CD4-positive, alpha-beta memory T cell (primary cell): ENCODE measurements around the gene TTLL1. TPM values are rescaled to one million over a fixed set of nuclear protein-coding genes. Genes with fewer than 3 reads are reported as not detected.
"Not testable (repeated sequence)": the region's sequence is repeated elsewhere in the genome, so short reads cannot be mapped to it uniquely, and the experiment has no call there.

Experiments
- CTCF ChIA-PET: fragments of 350-600 bp; sonication (Branson Sonifier 250); formaldehyde crosslinking; loops from one replicate; lab custom pipeline; 2021; ENCODE audit warnings: inconsistent platforms; ENCODE audit not compliant: partially characterized antibody; lab: Charles Lee
- POLR2A ChIA-PET: fragments of 350-600 bp; sonication (Branson Sonifier 250); formaldehyde crosslinking; loops from one replicate; lab custom pipeline; 2021; ENCODE audit not compliant: partially characterized antibody; lab: Charles Lee
- DNase-seq, 5 donors: peaks; one replicate each; pipeline versions ENCODE4 v3.0.0 to v3.0.0-alpha.2; 2020 to 2022; ENCODE audit warnings: mixed read lengths in 1 of 5
- H3K27ac ChIP-seq: one replicate; pipeline ENCODE4 v1.7.0; 2013; ENCODE audit warnings: low read depth, low read length
- H3K27me3 ChIP-seq: 2 replicates; pipeline ENCODE4 v1.7.0; 2013; ENCODE audit warnings: mild to moderate bottlenecking, low read length, moderate library complexity; ENCODE audit not compliant: insufficient read depth
- H3K36me3 ChIP-seq: 2 replicates; pipeline ENCODE4 v1.7.0; 2013; ENCODE audit warnings: mild to moderate bottlenecking, low read length, moderate library complexity; ENCODE audit not compliant: insufficient read depth
- H3K4me1 ChIP-seq: 2 replicates; pipeline ENCODE4 v1.7.0; 2013; ENCODE audit warnings: mild to moderate bottlenecking, low read length, moderate library complexity; ENCODE audit not compliant: insufficient read depth
- H3K4me3 ChIP-seq, 2 donors: one replicate each; pipeline ENCODE4 v1.7.0; 2013; ENCODE audit warnings: low read length in 2 of 2, mild to moderate bottlenecking in 1 of 2
- H3K9me3 ChIP-seq, 2 donors: one replicate each; pipeline ENCODE4 v1.7.0; 2013; ENCODE audit warnings: low read length in 2 of 2, control low read depth in 1 of 2; ENCODE audit not compliant: control insufficient read depth in 1 of 2
- H3K27ac Mint-ChIP-seq, 7 donors: one replicate each; pipeline ENCODE4 v1.8.0; 2020 to 2021; ENCODE audit warnings: mixed read lengths in 7 of 7, mild to moderate bottlenecking in 6 of 7, inconsistent platforms in 3 of 7, moderate library complexity in 3 of 7
- H3K27me3 Mint-ChIP-seq, 2 donors: one replicate each; pipeline ENCODE4 v1.8.0; 2020 to 2021; ENCODE audit warnings: mixed read lengths in 2 of 2
- H3K36me3 Mint-ChIP-seq, 2 donors: one replicate each; pipeline ENCODE4 v1.8.0; 2020 to 2021; ENCODE audit warnings: mixed read lengths in 2 of 2, inconsistent platforms in 1 of 2, mild to moderate bottlenecking in 1 of 2
- H3K4me1 Mint-ChIP-seq, 4 donors: one replicate each; pipeline ENCODE4 v1.8.0; 2020 to 2021; ENCODE audit warnings: mixed read lengths in 4 of 4, mild to moderate bottlenecking in 1 of 4
- H3K4me3 Mint-ChIP-seq, 8 donors: one replicate each; pipeline ENCODE4 v1.8.0; 2020 to 2021; ENCODE audit warnings: mixed read lengths in 8 of 8, mild to moderate bottlenecking in 7 of 8, moderate library complexity in 6 of 8, inconsistent platforms in 3 of 8
- H3K9me3 Mint-ChIP-seq, 8 donors: one replicate each; pipeline ENCODE4 v1.8.0; 2020 to 2021; ENCODE audit warnings: mixed read lengths in 8 of 8, mild to moderate bottlenecking in 5 of 8, inconsistent platforms in 3 of 8, moderate library complexity in 1 of 8
- intact Hi-C: fragments of 100-400 bp; cut with micrococcal nuclease; formaldehyde crosslinking; loops from one replicate; pipeline ENCODE4 v1.15.1; 2023
- polyA plus RNA-seq, 2 donors: library from polyadenylated mRNA; unstranded; fragments of 300-500 nt; fragmentation: Illumina TruSeq; gene quantifications; one replicate each; pipeline ENCODE4 v1.2.3, GENCODE V29; 2021
- total RNA-seq, 2 experiments: library from RNA; stranded (reverse); gene quantifications; one replicate each; pipeline ENCODE4 v1.2.3, GENCODE V29; 2021

TTLL1 gene
- total and polyA plus RNA-seq, 4 experiments from 2014 or later: 6.4 to 15.6 (median 9.0) TPM

DNA sequence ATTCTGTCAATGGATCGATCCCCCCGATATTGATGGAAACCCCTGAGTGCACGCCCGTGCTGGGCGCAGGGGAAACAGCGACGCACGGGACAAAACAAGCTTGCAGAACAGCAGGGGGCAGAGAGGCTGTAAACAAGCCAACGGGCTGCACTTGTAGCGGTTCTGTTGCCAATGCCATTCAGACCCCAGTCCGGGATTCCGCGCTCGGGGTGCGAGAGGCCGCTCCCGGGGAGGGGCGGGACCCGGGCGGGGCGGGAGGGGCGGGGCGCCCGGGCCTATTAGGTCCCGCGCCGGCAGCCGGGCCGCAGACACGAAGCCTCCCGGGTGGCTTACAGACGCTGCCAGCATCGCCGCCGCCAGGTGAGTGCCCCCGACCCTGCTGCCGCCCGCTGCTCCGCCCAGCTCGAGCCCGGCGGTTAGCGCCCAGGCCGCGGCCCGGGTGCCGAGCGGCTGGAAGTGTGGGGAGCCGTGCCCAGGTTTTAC is 21.3 kb upstream of the TTLL1 start, which contains the start of gene BIK:
BIK (plus strand) TSS at position 307 of the 483 bp plus-strand sequence. CDS start 13,273 bp downstream, outside the sequence.
- Mint-ChIP-seq H3K36me3 (no peaks in the 10 kb centered on the region), H3K27me3 (no peaks in the 10 kb centered on the region), H3K9me3 (no peaks in the 10 kb centered on the region), H3K4me3 (peak within 1 kb of the TSS; percentile 80 to 91 (median 88)), H3K27ac (peak within 1 kb of the TSS in 5 of 7 donors; percentile 42 to 87 (median 81)), H3K4me1 (peaks cover 4 to 11% (median 7%) of the 10 kb centered on the region in 4 donors)
- H3K4me1 ChIP-seq: peaks cover 12% of the 10 kb centered on the region
- no peaks in the 10 kb centered on the region for H3K27me3 ChIP-seq
- DNase-seq: peak; percentile 32 to 58 (median 34)
- intact Hi-C loops: loop anchor here (1.0 to 5.0 kb wide), 3 partner anchors 22 to 42 kb away; partner anchors contain the start of genes TSPO and TTLL1
- H3K36me3 ChIP-seq: no peaks in the 10 kb centered on the region
- H3K9me3 ChIP-seq: no peaks in the 10 kb centered on the region
- CTCF ChIA-PET: interaction anchor here (1.0 kb wide), 1 partner anchor 37 kb away, joined by 3 read pairs; no protein-coding TSS in a partner anchor
- H3K4me3 ChIP-seq: peak within 1 kb of the TSS; percentile 28 to 74
- POLR2A ChIA-PET: interaction anchor here (0.8 to 1.4 kb wide), 3 partner anchors 26 to 95 kb away, joined by 3 to 7 read pairs (median 3); partner anchors contain the start of gene MCAT
- H3K27ac ChIP-seq: peak within 1 kb of the TSS; percentile 35

DNA sequence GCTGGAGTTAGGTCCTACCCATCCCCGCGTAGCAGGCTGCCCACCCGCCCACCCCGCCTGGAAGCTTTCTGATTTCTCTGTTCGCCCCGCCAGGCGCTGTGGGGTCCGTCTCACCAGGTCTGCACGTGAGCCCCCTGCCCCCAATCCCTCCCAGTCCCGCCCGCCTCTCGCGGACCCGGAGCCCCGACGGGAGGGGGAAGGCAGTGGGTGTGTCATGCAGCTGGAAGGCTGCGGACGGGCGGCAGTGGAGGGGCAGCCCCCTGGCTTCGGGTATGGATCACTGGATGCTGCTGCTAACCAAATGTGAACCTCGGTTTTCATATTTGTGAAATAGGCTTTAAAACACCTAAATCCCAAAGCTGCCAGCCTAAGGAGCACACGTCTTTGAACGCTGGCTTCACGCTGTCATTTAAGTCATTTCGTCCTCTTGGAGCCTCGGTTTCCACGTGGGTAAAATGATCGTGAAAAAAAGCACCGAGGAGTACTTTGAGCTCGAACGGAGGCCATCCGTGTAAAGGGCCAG is 20.8 kb upstream of the TTLL1 start:
- H3K27ac Mint-ChIP-seq: peak overlapping the region in 5 of 7 donors; percentile 2 to 87 (median 70)
- ChIA-PET POLR2A (interaction anchor here (0.8 to 1.4 kb wide), 3 partner anchors 26 to 95 kb away, joined by 3 to 7 read pairs (median 3); partner anchors contain the start of gene MCAT), CTCF (interaction anchor here (1.0 kb wide), 1 partner anchor 37 kb away, joined by 3 read pairs; no protein-coding TSS in a partner anchor)
- H3K4me3 Mint-ChIP-seq: peak overlapping the region; percentile 71 to 91 (median 88)
- peaks cover 12% of the 10 kb centered on the region for H3K4me1 ChIP-seq
- H3K27me3 ChIP-seq: no peaks in the 10 kb centered on the region
- H3K27ac ChIP-seq: no peak overlapping the region
- H3K4me3 ChIP-seq: peak overlapping the region in 1 of 2 donors; percentile 74
- DNase-seq: peak in 1 of 5 donors; percentile 9
- no peaks in the 10 kb centered on the region for H3K36me3 ChIP-seq
- H3K9me3 Mint-ChIP-seq: no peaks in the 10 kb centered on the region
- no peaks in the 10 kb centered on the region for H3K9me3 ChIP-seq
- H3K4me1 Mint-ChIP-seq: peaks cover 4 to 11% (median 8%) of the 10 kb centered on the region in 4 donors
- H3K36me3 Mint-ChIP-seq: no peaks in the 10 kb centered on the region
- intact Hi-C loops: loop anchor here (1.0 to 5.0 kb wide), 3 partner anchors 21 to 42 kb away; partner anchors contain the start of genes TSPO and TTLL1
- no peaks in the 10 kb centered on the region for H3K27me3 Mint-ChIP-seq

DNA sequence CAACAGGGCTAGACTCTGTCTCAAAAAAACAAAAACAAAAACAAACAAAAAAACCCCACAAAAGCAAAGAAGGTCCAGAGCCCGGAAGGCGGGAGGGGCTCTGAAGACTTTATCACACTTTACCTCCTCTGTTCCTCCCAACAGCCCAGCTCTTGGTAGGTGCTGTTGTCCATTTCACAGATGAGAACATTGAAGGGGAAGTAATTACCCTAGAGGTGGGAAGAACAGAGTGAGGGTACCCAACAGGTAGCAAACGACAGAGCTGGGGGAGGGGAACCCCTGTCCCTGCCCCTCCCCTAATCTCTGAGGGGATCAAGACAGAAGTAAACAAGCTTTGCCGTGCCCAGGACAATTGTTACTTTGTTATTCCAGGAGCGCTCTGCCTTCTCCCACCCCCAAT is 20.3 kb upstream of the TTLL1 start:
- Histone ChIP-seq H3K27ac (no peak overlapping the region), H3K4me3 (no peak overlapping the region), H3K4me1 (peaks cover 12% of the 10 kb centered on the region), H3K27me3 (no peaks in the 10 kb centered on the region), H3K36me3 (no peaks in the 10 kb centered on the region), H3K9me3 (no peaks in the 10 kb centered on the region)
- Mint-ChIP-seq H3K4me3 (peak overlapping the region in 7 of 8 donors; percentile 25 to 65 (median 45)), H3K27ac (no peak overlapping the region), H3K9me3 (no peaks in the 10 kb centered on the region), H3K4me1 (peaks cover 4 to 11% (median 8%) of the 10 kb centered on the region in 4 donors), H3K36me3 (no peaks in the 10 kb centered on the region), H3K27me3 (no peaks in the 10 kb centered on the region)
- intact Hi-C loops: no loop called here
- DNase-seq: no peak
- POLR2A ChIA-PET: interaction anchor here (0.8 to 1.4 kb wide), 3 partner anchors 25 to 94 kb away, joined by 3 to 7 read pairs (median 3); partner anchors contain the start of gene MCAT
- CTCF ChIA-PET: no interaction called here

DNA sequence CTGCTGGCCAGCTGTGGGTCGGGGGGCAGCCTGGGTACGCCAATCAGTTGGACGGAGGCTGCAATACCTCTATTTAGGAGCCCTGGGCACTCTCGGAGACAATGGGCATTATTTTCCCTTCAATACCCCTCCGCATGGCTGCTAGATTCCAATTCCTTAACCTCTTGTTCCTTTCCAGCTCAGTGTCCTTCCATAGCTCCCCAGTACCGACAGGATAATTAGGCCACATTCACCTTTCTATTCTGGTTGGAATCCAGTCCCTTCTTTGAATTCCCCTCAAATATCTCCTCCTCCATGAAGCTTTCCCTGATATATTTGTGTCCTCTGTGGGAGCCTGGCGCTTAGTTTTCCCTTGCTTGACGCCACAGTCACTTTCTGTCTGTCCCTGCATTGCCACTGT is 17.1 kb upstream of the TTLL1 start:
- no peaks in the 10 kb centered on the region for H3K36me3 ChIP-seq
- Mint-ChIP-seq H3K36me3 (no peaks in the 10 kb centered on the region), H3K4me1 (peaks cover 9 to 12% (median 12%) of the 10 kb centered on the region in 4 donors), H3K4me3 (no peak overlapping the region), H3K27ac (peak overlapping the region in 1 of 7 donors; percentile 72), H3K9me3 (no peaks in the 10 kb centered on the region), H3K27me3 (no peaks in the 10 kb centered on the region)
- H3K27me3 ChIP-seq: no peaks in the 10 kb centered on the region
- DNase-seq: no peak
- ChIA-PET CTCF (interaction anchor here (1.2 kb wide), 1 partner anchor 325 kb away, joined by 3 read pairs; no protein-coding TSS in a partner anchor), POLR2A (no interaction called here)
- intact Hi-C loops: no loop called here
- no peaks in the 10 kb centered on the region for H3K9me3 ChIP-seq
- H3K27ac ChIP-seq: no peak overlapping the region
- H3K4me3 ChIP-seq: no peak overlapping the region
- H3K4me1 ChIP-seq: peaks cover 13% of the 10 kb centered on the region

DNA sequence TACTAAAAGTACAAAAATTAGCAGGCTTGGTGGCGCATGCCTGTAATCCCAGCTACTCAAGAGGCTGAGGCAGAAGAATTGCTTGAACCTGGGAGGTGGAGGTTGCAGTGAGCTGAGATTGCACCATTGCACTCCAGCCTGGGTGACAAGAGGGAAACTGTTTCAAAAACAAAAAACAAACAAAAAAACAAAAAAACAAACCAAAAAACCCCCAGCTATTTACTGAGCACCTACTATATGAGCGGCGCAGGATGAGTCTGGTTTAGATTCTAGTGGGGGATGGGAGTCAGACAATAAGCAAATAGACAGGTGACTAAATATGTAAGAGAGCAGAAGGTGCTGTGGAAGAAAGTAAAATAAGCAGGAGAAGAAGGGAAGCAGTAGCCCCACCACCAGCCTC is 15.8 kb upstream of the TTLL1 start:
- H3K27me3 ChIP-seq, H3K4me3 Mint-ChIP-seq, H3K4me3 ChIP-seq, intact Hi-C loops, POLR2A ChIA-PET, H3K27me3 Mint-ChIP-seq, H3K4me1 ChIP-seq, H3K36me3 ChIP-seq, H3K9me3 ChIP-seq, H3K9me3 Mint-ChIP-seq, CTCF ChIA-PET, H3K27ac ChIP-seq, DNase-seq, H3K4me1 Mint-ChIP-seq, H3K36me3 Mint-ChIP-seq: not testable (repeated sequence)
- peak overlapping the region in 2 of 7 donors; percentile 9 to 57 for H3K27ac Mint-ChIP-seq

DNA sequence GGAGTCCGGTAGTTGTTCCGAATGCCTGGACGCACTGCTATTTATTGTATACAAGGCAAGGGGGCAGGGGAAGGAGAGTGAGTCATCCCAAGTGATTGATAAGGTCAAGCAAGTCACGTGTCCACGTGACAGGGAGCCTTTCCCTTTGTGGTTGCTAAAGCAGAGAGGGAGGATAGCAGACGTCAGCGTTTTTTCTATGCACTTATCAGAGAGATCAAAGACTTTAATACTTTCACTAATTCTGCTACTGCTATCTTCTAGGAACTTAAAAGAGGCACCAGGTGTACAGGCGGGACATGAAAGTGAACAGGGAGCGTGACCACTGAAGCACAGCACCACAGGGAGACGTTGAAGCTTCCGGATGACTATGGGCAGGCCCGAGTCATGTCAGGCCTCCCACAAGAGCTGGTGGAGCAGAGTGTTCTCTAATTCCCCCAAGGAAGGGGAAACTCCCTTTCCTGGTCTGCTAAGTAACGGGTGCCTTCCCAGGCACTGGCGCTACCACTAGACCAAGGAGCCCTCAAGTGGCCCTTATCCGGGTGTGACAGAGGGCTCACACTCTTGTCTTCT is 14.9 kb upstream of the TTLL1 start:
- H3K27me3 Mint-ChIP-seq, H3K9me3 ChIP-seq, H3K4me1 ChIP-seq, H3K36me3 ChIP-seq, H3K27me3 ChIP-seq, POLR2A ChIA-PET, H3K9me3 Mint-ChIP-seq, H3K36me3 Mint-ChIP-seq, H3K27ac ChIP-seq, CTCF ChIA-PET, intact Hi-C loops, H3K4me1 Mint-ChIP-seq, H3K4me3 ChIP-seq: not testable (repeated sequence)
- peak overlapping the region in 2 of 8 donors; percentile 3 to 75 for H3K4me3 Mint-ChIP-seq
- peak overlapping the region in 6 of 7 donors; percentile 4 to 79 (median 37) for H3K27ac Mint-ChIP-seq
- DNase-seq: peak in 2 of 5 donors; percentile 12 to 67

DNA sequence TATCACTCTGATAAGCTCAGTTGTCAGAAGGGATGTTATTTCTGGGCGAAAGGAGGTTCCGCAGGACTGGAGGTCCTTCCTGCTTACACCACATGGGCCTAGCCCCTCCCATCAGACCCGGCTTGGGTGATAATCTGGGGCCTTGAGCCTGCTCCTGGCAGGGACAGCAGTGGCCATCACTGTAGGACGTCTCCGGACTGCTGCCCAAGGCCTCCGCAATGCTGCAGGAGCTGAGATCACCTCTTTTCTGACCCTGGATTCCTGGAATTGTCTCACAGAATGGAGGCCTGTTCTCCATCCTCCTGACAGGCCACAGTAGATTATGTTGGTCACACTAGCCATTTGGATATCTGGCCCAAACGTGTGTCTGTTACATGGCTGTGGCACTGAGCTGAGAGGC is 12.1 kb upstream of the TTLL1 start:
- H3K4me1 Mint-ChIP-seq: peaks cover 7 to 9% (median 8%) of the 10 kb centered on the region in 4 donors
- CTCF ChIA-PET: no interaction called here

More for the DNA sequence above, 12.1 kb upstream of the TTLL1 start:
- DNase-seq: no peak
- no peak overlapping the region for H3K4me3 Mint-ChIP-seq
- no peak overlapping the region for H3K27ac Mint-ChIP-seq
- H3K9me3 Mint-ChIP-seq: peaks cover 0 to 3% (median under 1%) of the 10 kb centered on the region in 8 donors
- H3K4me3 ChIP-seq: no peak overlapping the region
- no peaks in the 10 kb centered on the region for H3K27me3 ChIP-seq
- H3K4me1 ChIP-seq: peaks cover 8% of the 10 kb centered on the region
- H3K9me3 ChIP-seq: peaks cover 0 to 7% of the 10 kb centered on the region in 2 donors
- H3K27ac ChIP-seq: no peak overlapping the region
- no peaks in the 10 kb centered on the region for H3K27me3 Mint-ChIP-seq
- H3K36me3 Mint-ChIP-seq: no peaks in the 10 kb centered on the region
- POLR2A ChIA-PET: no interaction called here
- no peaks in the 10 kb centered on the region for H3K36me3 ChIP-seq
- intact Hi-C loops: no loop called here
